Muscle layer of duodenum (tissue), 2 donors: ENCODE measurements around the gene PAN3.

Experiments used
- H3K27ac ChIP-seq: one replicate; pipeline ENCODE4 v1.7.0; 2013; ENCODE audit warnings: mild to moderate bottlenecking, low read length
- H3K27me3 ChIP-seq: one replicate; pipeline ENCODE4 v1.7.0; 2013; ENCODE audit warnings: low read depth, mild to moderate bottlenecking, control low read depth, low read length
- H3K36me3 ChIP-seq, 2 donors: one replicate each; pipeline ENCODE4 v1.7.0; 2013; ENCODE audit warnings: low read length in 2 of 2, control low read depth in 1 of 2, mild to moderate bottlenecking in 1 of 2; ENCODE audit not compliant: insufficient read depth in 2 of 2, control insufficient read depth in 1 of 2
- H3K4me1 ChIP-seq, 2 donors: one replicate each; pipeline ENCODE4 v1.7.0; 2013; ENCODE audit warnings: low read length in 2 of 2, mild to moderate bottlenecking in 2 of 2, control low read depth in 1 of 2, moderate library complexity in 1 of 2; ENCODE audit not compliant: insufficient read depth in 2 of 2, control insufficient read depth in 1 of 2
- H3K4me3 ChIP-seq, 2 donors: one replicate each; pipeline ENCODE4 v1.7.0; 2013; ENCODE audit warnings: low read length in 2 of 2, low read depth in 1 of 2, mild to moderate bottlenecking in 1 of 2
- H3K9me3 ChIP-seq, 2 donors: one replicate each; pipeline ENCODE4 v1.7.0; 2013; ENCODE audit warnings: low read length in 2 of 2, control low read depth in 1 of 2, mild to moderate bottlenecking in 1 of 2; ENCODE audit not compliant: control insufficient read depth in 1 of 2
- donor health status: healthy.

The PAN3 gene

GRCh38 chr13:28306325-28306724 is 168.0 kb downstream of the PAN3 start:
- Histone ChIP-seq H3K4me3 (no peak overlapping the region), H3K27ac (no peak overlapping the region), H3K9me3 (no peaks in the 10 kb centered on the region), H3K36me3 (no peaks in the 10 kb centered on the region), H3K4me1 (no peaks in the 10 kb centered on the region), H3K27me3 (no peaks in the 10 kb centered on the region)

DNA sequence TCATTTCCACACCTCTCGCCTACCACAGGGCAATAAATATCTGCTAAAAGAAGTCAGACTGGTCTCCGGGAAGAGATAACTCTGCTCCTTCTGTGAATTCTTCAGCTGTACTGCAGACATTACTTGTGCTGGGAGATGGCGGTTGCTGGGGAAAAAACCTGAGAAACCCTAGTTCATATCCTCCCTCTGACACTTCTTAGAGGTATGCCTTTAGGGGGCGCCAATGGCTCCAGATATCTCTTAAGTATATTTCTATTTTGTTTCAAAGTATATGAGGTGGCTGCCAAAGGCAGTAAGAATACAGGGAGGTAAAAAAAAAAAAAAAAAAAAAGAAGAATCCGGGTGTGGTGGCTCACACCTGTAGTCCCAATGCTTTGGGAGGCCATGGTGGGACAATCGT is 175.2 kb downstream of the PAN3 start:
- Histone ChIP-seq H3K4me3 (no peak overlapping the region), H3K4me1 (no peaks in the 10 kb centered on the region), H3K27ac (no peak overlapping the region), H3K9me3 (no peaks in the 10 kb centered on the region), H3K27me3 (no peaks in the 10 kb centered on the region), H3K36me3 (no peaks in the 10 kb centered on the region)

- Histone ChIP-seq H3K4me3 (no peak overlapping the region), H3K27me3 (no peaks in the 10 kb centered on the region), H3K4me1 (peaks cover 0 to 3% of the 10 kb centered on the region in 2 donors), H3K36me3 (no peaks in the 10 kb centered on the region), H3K27ac (no peak overlapping the region), H3K9me3 (no peaks in the 10 kb centered on the region)
These were observed 176.5 kb downstream of the PAN3 start for GRCh38 chr13:28314879-28315278.

- no peak overlapping the region for H3K4me3 ChIP-seq
- H3K4me1 ChIP-seq: peaks cover 0 to 3% of the 10 kb centered on the region in 2 donors
- H3K36me3 ChIP-seq: no peaks in the 10 kb centered on the region
- H3K9me3 ChIP-seq: no peaks in the 10 kb centered on the region
- H3K27me3 ChIP-seq: no peaks in the 10 kb centered on the region
- no peak overlapping the region for H3K27ac ChIP-seq
These were observed 177.8 kb downstream of the PAN3 start for GRCh38 chr13:28316129-28316528.

- H3K27me3 ChIP-seq: no peaks in the 10 kb centered on the region
- H3K9me3 ChIP-seq: no peaks in the 10 kb centered on the region
- no peak overlapping the region for H3K27ac ChIP-seq
These were observed 178.5 kb downstream of the PAN3 start for GRCh38 chr13:28316836-28317235.

DNA sequence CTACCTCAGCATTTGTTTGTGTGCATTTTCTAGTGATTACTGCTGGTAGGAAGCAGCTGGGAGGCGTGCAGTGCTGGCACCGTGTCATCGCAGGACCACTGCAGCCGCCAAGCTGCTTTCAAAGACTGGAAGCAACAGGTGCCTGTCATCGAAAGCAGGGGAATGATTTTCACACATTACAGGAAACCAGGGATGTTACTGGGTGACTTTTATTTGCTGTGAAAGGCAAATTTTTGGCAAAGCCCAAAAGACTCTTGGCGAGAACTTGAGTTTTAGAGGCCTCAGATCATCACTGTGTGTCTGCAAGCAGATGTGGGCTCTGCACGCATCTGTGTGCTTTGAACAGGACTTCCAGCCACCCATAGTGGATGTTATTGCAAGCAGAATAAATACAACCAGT is 180.2 kb downstream of the PAN3 start:
- Histone ChIP-seq H3K4me1 (peaks cover 0 to 3% of the 10 kb centered on the region in 2 donors), H3K9me3 (no peaks in the 10 kb centered on the region), H3K27me3 (no peaks in the 10 kb centered on the region), H3K36me3 (no peaks in the 10 kb centered on the region), H3K27ac (no peak overlapping the region), H3K4me3 (no peak overlapping the region)

More at GRCh38 chr13:28316836-28317235, 178.5 kb downstream of the PAN3 start:
- H3K4me3 ChIP-seq: no peak overlapping the region
- H3K4me1 ChIP-seq: peaks cover 0 to 3% of the 10 kb centered on the region in 2 donors
- no peaks in the 10 kb centered on the region for H3K36me3 ChIP-seq

DNA sequence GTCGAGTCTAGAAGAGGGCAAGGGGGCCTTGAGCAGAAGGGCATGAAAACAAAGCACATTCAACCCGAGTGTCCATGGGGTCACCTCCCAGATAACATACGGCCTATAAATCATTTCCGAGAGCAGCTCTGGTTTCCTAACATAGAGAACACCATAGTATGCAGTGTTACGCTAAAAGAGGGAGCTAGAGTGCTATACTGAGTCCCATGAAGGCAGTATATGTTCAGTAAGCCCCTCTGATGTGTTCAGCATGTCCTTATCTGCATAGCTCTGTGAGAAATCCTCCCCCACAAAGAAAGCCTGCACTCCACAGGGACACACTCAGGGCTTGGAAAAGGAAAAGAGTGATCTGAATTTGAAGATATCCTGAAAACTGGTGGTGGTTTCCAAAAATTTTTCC is 181.2 kb downstream of the PAN3 start:
- H3K27me3 ChIP-seq: no peaks in the 10 kb centered on the region
- no peak overlapping the region for H3K4me3 ChIP-seq
- no peaks in the 10 kb centered on the region for H3K36me3 ChIP-seq

GRCh38 chr13:28320209-28320608 is 181.9 kb downstream of the PAN3 start:
- no peak overlapping the region for H3K4me3 ChIP-seq
- no peaks in the 10 kb centered on the region for H3K36me3 ChIP-seq
- H3K27ac ChIP-seq: no peak overlapping the region
- H3K27me3 ChIP-seq: no peaks in the 10 kb centered on the region
- no peaks in the 10 kb centered on the region for H3K9me3 ChIP-seq
- H3K4me1 ChIP-seq: peaks cover 0 to 3% of the 10 kb centered on the region in 2 donors

More for the DNA sequence above, 181.2 kb downstream of the PAN3 start:
- Histone ChIP-seq H3K27ac (no peak overlapping the region), H3K4me1 (peaks cover 0 to 3% of the 10 kb centered on the region in 2 donors), H3K9me3 (no peaks in the 10 kb centered on the region)

GRCh38 chr13:28320884-28321574 is 182.7 kb downstream of the PAN3 start:
- H3K4me1 ChIP-seq: peaks cover 0 to 3% of the 10 kb centered on the region in 2 donors
- H3K4me3 ChIP-seq: no peak overlapping the region
- H3K36me3 ChIP-seq: no peaks in the 10 kb centered on the region
- H3K9me3 ChIP-seq: no peaks in the 10 kb centered on the region
- H3K27me3 ChIP-seq: no peaks in the 10 kb centered on the region
- H3K27ac ChIP-seq: no peak overlapping the region

DNA sequence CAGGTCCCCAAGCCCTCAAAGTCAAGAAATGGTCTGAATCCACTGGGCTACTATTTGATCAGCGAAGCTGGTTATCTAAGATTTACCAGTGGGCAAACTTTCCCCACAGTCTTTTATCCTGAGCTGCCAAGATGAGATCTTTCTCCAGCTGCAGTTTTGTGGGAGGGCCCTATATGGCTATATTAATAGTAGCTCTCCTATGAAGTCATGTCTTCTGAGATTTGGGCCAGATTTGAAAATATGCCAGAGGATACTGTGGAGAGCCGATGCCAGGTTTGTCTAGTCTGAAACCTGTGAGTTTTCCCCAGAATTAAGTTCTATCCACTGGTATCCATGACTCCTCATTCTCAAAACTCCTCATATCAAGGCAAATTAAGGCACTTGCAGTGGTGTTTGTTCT is 183.4 kb downstream of the PAN3 start:
- Histone ChIP-seq H3K27me3 (no peaks in the 10 kb centered on the region), H3K36me3 (no peaks in the 10 kb centered on the region), H3K4me3 (no peak overlapping the region), H3K9me3 (no peaks in the 10 kb centered on the region), H3K4me1 (peaks cover 0 to 3% of the 10 kb centered on the region in 2 donors), H3K27ac (no peak overlapping the region)

DNA sequence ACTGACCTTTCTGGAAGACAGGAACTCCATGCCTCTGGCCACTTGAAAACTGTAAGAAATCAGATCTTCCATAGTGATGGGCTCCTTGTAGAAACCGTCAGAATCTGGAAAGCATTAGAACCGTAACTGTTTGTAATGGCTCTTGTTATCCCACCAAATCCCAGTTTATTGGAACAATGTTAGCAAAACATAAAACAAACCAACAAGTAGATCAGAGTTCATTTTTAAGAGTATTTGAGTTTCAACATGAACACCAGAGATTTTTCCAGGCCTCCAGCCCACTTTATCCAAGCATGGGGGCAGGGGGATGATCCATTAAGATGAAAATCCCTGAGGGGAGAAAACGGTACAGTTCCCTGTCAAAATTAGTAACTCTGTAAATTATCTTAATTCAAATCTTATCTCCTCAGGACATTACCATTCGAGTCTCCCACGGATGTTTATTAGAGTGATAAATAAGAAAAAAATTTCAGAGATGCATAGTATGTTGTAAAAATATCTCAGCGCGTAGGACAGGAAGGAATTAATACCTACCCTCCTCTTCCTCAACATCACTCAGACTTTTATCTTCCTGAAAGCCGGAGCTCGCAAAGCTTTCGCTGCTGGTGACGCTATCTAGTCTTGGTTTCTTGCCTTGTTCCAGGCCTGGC is 184.0 kb downstream of the PAN3 start:
- Histone ChIP-seq H3K27ac (no peak overlapping the region), H3K36me3 (no peaks in the 10 kb centered on the region), H3K9me3 (no peaks in the 10 kb centered on the region), H3K4me1 (peaks cover 0 to 3% of the 10 kb centered on the region in 2 donors), H3K4me3 (no peak overlapping the region), H3K27me3 (no peaks in the 10 kb centered on the region)
